ENCODE results near the gene PLIN5.

- TF ChIP-seq CTCF (IDR thresholded peaks at IDR 0.05) = no peak
- no peak for TF ChIP-seq EP300 (IDR thresholded peaks at IDR 0.05)
- TF ChIP-seq POLR2A (IDR thresholded peaks at IDR 0.05) = no peak
Observed at GRCh38 chr19:4510435-4511255, 24.4 kb downstream of the PLIN5 start.
